GM19023 (cell line): ENCODE measurements around the gene YLPM1.
"Not testable (repeated sequence)": the region's sequence is repeated elsewhere in the genome, so short reads cannot be mapped to it uniquely, and the experiment has no call there.

Source experiments
- ATAC-seq: cut with Tn5 transposase; IDR thresholded peaks from one replicate; pipeline ENCODE4 v1.9.1; 2021; ENCODE audit warnings: mild to moderate bottlenecking, moderate library complexity; ENCODE audit not compliant: unreplicated experiment

Gene YLPM1

GRCh38 chr14:74762917-74763802 is at the start of gene YLPM1:
TSS of gene YLPM1 (plus strand) at chr14:74763316. CDS start at chr14:74763490, 174 bp downstream.
- peak; percentile 93 for ATAC-seq

GRCh38 chr14:74713395-74713735 is 49.8 kb upstream of the YLPM1 start:
- no peak for ATAC-seq

GRCh38 chr14:74720526-74720925 is 42.6 kb upstream of the YLPM1 start:
- ATAC-seq = no peak

- ATAC-seq = no peak
These were observed 40.0 kb upstream of the YLPM1 start for GRCh38 chr14:74723134-74723533.

GRCh38 chr14:74732387-74732786 is 30.7 kb upstream of the YLPM1 start:
- no peak for ATAC-seq

GRCh38 chr14:74733221-74733620 is 29.9 kb upstream of the YLPM1 start:
- ATAC-seq = no peak

GRCh38 chr14:74735125-74735524 is 28.0 kb upstream of the YLPM1 start:
- no peak for ATAC-seq

- no peak for ATAC-seq
These were observed 25.3 kb upstream of the YLPM1 start for GRCh38 chr14:74737753-74738325.

- no peak for ATAC-seq
These were observed 23.7 kb upstream of the YLPM1 start for GRCh38 chr14:74739293-74740030.

GRCh38 chr14:74747237-74747636 is 15.9 kb upstream of the YLPM1 start:
- ATAC-seq = no peak

- no peak for ATAC-seq
These were observed 9.0 kb upstream of the YLPM1 start for GRCh38 chr14:74754157-74754556.

GRCh38 chr14:74754899-74755298 is 8.2 kb upstream of the YLPM1 start:
- no peak for ATAC-seq

GRCh38 chr14:74756326-74756725 is 6.8 kb upstream of the YLPM1 start:
- ATAC-seq = no peak

- not testable (repeated sequence) for ATAC-seq
These were observed 4.6 kb upstream of the YLPM1 start for GRCh38 chr14:74758505-74758904.

GRCh38 chr14:74763803-74764531 is 851 bp downstream of the YLPM1 start:
- ATAC-seq = no peak

- no peak for ATAC-seq
These were observed 2.6 kb downstream of the YLPM1 start for GRCh38 chr14:74765721-74766120.

- no peak for ATAC-seq
These were observed 8.3 kb downstream of the YLPM1 start for GRCh38 chr14:74771399-74771798.

GRCh38 chr14:74784634-74785033 is 21.5 kb downstream of the YLPM1 start:
- no peak for ATAC-seq

- ATAC-seq = no peak
These were observed 22.0 kb downstream of the YLPM1 start for GRCh38 chr14:74785056-74785613.

GRCh38 chr14:74786796-74787315 is 23.7 kb downstream of the YLPM1 start:
- ATAC-seq = no peak
